ENCODE measurements around the gene WDR27.
"Not testable (repeated sequence)": the region's sequence is repeated elsewhere in the genome, so short reads cannot be mapped to it uniquely, and the experiment has no call there.

The WDR27 gene

GRCh38 chr6:169661391-169661756 is 40.5 kb downstream of the WDR27 start:
- DNase-seq (ENCODE audit: low read depth), result no peak

- DNase-seq (ENCODE audit: low read depth), result no peak
Observed at GRCh38 chr6:169660751-169661390, 41.0 kb downstream of the WDR27 start.

DNA sequence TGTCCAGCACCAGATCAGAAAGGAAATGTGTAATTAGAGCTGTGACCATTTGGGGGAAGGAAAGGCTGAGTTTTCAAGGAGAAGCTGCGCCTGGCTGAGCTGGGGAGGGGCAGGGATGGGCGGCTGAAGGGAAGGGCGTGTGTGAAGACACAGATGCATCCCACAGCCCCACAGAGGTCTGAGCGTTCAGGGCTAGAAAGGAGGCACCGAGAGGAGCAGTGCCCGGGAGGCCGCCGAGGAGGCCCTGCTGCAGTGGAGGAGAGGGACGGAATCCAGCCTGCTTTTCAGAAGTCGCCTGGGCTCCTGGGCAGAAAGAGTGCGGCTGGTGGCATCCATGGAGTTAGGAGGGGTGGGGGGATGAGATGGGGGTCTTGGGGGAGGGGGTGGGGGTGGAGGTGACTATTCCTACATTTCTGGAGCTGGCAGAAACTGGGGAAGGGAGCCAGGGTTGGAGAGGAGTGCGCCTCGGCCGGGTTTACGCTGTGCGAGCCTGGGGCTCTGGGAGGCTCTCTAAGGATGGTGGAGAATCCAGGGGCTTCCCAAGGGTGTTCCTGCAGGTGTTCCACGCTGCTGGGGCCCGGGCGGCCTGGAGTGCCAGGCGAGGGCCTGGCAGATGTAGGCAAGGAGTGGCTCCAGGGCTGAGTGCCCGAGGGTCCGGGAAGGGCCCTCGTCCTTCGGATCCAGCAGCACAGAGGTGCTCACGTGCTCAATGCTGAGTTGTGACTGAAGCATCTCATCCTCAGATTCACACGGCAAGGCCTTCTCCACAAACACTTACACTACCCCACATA is 41.8 kb downstream of the WDR27 start:
- no peak for DNase-seq (ENCODE audit: low read depth)

GRCh38 chr6:169657284-169657610 is 44.6 kb downstream of the WDR27 start:
- no peak for DNase-seq (ENCODE audit: low read depth)

DNA sequence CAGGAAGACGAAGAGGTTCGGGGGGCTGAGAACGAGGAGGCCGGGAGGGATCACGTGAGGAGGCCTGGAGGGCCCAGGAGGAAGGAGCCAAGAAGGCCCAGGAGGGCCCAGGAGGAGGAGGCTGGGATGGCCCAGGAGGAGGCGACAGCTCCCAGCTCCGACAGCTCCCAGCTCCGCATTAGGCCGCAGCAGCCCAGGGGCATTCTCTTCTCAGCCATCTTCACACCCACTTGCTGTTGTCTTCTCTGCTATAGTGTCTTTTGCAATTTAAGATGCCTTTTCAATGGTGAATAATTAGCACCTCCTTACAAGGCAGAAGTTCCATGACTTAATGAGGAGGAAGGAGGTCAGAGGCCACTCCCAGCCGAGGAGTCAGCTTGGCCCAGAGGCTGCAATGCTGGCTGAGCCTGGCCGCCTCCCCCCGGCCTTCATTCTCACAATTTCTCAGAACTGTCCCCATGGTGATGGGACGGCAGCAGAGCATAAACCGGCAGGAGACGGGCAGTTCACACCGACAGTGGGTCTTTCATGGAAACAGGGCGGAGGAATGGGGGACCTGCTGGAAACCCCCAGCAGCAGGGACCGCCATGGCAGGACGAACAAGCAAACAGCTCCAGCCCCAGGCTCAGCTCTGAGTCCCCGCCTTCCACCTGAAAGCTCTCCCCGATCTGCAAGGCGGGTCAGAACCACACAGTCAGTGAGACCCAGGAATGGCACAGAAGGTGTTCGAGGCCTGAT is 45.1 kb downstream of the WDR27 start:
- no peak for DNase-seq (ENCODE audit: low read depth)

DNA sequence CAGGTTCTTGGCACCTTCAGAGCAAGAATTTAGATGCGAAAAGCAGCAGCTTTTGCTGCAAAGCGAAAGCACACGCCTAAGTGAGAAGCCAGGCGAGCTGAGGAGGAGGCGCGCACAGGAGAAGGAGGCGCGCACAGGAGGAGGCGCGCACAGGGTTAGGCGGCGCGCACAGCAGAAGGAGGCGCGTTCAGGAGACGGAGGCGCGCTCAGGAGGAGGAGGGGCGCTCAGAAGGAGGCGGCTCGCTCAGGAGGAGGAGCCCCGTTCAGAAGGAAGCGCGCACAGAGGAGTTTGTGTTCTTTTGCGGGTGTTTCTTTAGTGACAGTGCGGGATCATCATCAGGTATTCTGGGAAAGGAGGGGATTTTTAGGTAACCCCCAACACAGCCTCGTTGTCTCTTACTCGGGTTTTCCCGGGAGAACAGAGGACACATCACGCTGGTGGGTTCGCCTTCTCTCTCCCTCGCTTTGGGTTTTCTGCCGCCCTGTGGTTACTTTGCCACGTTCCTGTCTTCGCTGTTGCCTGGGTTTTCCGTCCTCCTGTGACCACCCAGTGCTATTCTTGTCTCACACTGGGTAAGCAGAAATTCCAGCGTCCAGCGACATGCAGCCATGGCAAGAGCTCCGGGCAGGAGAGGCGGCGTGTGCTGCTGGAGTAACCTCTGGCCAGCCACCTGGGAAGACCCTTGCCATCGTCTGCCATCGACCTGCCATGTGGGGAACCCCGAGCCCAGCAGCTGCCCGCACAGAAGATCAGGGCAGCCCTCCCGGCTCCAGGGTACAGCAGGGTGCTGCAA is 47.0 kb downstream of the WDR27 start:
- DNase-seq (ENCODE audit: low read depth), result peak; percentile 44

DNA sequence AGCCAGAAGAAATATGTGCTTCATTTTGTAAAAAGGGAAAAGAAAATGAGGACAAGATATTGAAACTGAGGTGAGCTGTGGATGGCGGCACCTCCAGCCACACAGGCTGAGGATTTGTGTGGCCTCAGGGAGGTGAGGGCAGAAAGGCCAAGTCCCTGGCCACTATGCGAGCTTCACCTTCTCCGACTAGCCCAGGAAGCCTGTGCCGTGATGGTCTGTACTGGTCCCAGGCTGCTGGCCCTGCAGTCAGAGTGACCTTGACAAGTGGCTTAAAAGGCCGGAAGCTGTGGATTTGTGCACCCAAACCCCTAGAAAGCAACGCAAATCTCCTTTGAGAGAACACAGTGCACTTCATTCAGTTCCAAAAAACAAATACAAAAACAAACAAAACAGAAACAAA is 48.1 kb downstream of the WDR27 start:
- no peak for DNase-seq (ENCODE audit: low read depth)

DNA sequence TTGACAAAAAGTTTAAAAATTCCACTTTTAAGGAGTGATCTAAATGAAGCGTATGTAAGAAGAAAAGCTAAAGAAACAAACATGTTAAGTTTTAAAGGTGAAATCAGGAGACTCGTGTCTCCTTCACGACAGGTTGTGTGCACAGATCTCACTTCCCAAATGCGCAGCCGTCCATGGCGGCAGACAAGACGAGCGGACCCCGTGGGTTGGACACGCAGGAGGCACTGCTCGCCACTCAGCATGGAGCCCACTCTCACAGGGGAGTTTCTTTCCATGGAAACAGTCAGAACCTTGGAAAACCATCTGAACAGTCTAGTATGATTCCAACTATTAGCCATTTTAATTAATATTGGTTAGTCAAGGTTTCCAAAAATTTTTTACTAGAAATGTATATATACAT is 48.9 kb downstream of the WDR27 start:
- DNase-seq (ENCODE audit: low read depth), result no peak

GRCh38 chr6:169651498-169651897 is 50.3 kb downstream of the WDR27 start:
- DNase-seq (ENCODE audit: low read depth), result no peak

GRCh38 chr6:169650959-169651292 is 50.9 kb downstream of the WDR27 start:
- no peak for DNase-seq (ENCODE audit: low read depth)

DNA sequence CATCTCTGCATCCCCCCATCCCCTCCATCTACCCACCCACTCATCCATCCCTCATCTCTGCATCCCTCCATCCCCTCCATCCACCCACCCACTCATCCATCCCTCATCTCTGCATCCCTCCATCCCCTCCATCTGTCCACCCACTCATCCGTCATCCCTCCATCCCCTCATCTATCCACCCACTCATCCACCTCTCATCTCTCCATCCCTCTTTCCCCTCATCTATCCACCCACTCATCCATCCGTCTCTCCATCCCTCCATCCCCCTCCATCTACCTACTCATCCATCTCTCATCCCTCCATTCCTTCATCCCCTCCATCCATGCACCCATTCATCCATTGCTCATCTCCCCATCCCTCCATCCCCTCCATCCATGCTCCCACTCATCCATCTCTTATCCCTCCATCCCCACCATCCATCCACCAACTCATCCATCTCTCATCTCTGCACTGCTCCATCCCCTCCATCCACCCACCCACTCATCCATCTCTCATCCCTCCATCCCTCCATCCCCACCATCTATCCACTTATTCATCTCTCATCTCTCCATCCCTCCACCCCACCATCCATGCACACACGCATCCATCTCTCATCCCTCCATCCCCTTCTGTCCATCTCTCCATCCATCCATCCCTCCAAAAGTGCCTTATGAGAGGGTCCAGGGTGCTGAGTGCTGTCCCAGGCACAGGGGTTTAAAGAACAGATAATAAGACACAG is 51.4 kb downstream of the WDR27 start:
- no peak for DNase-seq (ENCODE audit: low read depth)

GRCh38 chr6:169648617-169649016 is 53.2 kb downstream of the WDR27 start:
- no peak for DNase-seq (ENCODE audit: low read depth)

DNA sequence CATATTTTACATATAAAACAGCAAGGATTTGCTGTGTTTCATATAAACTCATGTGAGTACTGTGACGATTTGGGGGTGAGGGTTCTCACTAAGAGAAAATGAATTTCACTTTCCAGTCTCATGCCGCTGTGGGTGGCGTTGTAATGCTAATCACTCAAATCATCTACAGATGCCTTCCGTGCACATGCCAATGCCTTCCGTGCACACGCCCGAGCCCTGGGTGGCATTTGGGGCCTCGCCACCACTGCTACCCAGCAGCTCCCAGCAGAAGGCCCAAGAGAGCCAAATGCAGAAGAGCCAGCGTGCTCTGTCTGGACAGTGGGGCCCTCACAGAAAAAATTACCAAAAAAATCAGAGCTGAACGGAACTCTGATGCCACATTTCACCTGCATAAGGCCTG is 53.7 kb downstream of the WDR27 start:
- no peak for DNase-seq (ENCODE audit: low read depth)

- no peak for DNase-seq (ENCODE audit: low read depth)
Observed at GRCh38 chr6:169647637-169648036, 54.2 kb downstream of the WDR27 start.

DNA sequence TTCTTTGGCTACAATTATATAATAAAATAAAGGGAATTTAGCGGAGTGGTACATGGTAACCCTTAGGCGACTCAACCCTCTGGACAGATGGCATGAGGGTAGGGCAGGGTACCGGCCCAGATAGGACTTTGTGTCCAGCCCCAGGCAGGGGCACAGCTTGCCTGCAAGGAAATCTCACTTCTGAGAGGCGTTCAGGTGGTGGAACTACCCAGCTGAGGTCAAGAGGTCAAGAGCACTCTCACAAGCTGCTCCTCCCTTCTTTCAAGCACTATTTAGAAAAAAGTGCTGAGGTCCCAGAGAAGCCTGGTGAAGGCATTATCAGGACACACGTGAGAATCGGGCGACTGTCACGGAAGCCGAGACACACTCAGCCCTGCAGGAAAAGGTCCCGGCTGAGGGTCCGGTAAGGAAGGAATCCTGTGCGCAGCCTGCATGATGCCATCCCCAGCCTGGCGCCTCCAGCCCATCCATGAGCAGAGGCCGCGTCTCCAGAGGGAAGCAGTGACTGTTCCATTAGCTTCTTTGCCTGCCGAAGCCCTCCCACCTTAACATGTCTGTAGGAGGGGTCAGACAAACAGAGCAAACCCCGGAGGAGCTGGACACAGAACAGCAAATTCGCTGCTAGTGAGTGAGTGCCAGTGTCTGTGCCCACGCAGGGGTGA is 54.8 kb downstream of the WDR27 start:
- DNase-seq (ENCODE audit: low read depth), result no peak

DNA sequence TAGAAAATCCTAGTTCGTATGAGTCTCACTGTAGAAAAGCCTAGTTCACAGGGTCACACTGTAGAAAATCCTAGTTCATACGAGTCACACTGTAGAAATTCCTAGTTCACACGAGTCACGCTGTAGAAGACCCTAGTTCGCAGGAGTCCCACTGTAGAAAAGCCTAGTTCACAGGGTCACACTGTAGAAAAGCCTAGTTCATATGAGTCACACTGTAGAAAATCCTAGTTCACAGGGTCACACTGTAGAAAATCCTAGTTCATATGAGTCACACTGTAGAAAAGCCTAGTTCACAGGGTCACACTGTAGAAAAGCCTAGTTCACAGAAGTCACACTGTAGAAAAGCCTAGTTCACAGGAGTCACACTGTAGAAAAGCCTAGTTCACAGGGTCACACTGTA is 56.4 kb downstream of the WDR27 start:
- DNase-seq (ENCODE audit: low read depth), result not testable (repeated sequence)

GRCh38 chr6:169643521-169643920 is 58.3 kb downstream of the WDR27 start:
- no peak for DNase-seq (ENCODE audit: low read depth)

DNA sequence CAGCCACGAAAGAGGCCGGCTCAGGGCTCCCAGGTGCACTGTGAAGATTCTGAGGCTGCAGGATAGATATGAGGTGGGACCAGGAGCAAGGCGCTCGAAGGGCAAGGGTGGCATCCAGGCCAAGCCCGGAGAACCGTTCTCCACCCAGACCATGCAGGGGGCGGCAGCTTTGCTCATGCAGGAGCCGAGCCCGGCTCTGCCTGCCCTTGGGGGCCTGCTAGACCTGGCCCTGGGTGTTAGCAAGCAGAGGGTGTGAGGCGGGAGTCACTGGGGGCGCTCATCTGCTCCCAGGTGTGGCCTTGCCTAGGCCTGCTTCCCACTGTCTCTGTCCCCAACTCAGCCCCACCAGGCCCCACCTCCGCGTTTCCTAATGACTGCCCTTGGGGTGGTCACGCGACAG is 59.4 kb downstream of the WDR27 start:
- no peak for DNase-seq (ENCODE audit: low read depth)

DNA sequence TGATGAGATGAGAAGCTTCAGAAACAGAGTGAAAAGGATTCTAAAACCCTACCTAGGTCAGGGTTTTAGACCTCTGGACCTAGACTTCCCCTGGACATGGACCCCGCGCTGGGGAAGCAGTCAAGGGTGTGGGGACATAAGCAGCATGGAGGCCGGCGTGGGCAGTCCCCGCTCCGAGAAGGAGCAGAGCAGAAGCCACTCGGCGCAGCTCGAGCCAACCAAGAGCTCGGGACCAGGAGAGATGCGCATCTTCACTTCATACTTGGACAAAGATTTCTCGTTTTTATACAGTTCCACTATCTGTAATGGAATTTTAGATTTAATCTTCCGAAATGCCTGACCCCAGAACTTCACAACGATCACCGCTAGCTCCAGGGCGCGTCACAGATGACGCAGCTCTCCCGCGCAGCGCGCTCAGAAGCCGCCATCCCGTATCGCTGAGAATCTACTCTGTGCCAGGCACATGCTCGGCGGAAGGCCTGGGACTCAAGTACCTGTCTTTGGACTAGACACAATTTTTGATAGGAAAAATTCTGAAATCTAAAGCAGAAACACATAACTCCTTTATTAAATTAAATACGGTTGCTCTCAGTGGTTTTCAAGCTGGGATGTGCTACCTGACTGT is 60.3 kb downstream of the WDR27 start:
- DNase-seq (ENCODE audit: low read depth), result no peak

DNA sequence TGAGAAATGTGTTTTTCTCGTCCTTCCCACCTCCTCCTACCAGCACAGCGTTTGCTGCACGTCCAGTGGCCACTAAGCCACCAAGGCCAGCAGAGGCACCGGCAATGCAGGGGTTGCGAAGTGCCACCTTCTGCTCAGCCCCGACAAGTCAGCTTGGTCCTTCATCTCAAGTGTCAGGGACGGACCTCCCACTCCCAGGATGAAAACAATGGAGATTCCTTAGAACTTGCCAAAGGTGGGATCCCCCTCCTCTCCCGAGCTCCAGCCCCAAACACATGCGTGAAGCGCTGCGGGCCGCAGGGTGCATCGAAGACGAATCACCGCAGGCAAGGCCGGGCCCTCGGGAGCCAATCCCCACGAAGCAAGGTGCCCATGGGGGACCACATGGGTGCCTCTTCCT is 60.8 kb downstream of the WDR27 start:
- no peak for DNase-seq (ENCODE audit: low read depth)

GRCh38 chr6:169640351-169640852 is 61.4 kb downstream of the WDR27 start:
- no peak for DNase-seq (ENCODE audit: low read depth)

Data from stimulated activated CD8-positive, alpha-beta memory T cell treated with anti-CD3 and anti-CD28 coated beads, Interleukin-4, amount 100 ng/mL, for 24 hours (primary cell).